RWPE2 (cell line): ENCODE measurements around the gene LILRA6.
"Not testable (repeated sequence)": the region's sequence is repeated elsewhere in the genome, so short reads cannot be mapped to it uniquely, and the experiment has no call there.

Experiments
- ATAC-seq: fragments of 200-7000 bp; cut with Tn5 transposase; 3 replicates; pipeline ENCODE4 v1.9.1; 2021; ENCODE audit warnings: low read depth
- DNase-seq: peaks from one replicate; pipeline ENCODE4 v3.0.0-alpha.2; 2020; ENCODE audit warnings: low spot score
- H3K27ac ChIP-seq: fragments of 450-650 bp; 2 replicates; pipeline ENCODE4 v1.5.1; 2017; ENCODE audit warnings: mild to moderate bottlenecking; ENCODE audit not compliant: poor library complexity, severe bottlenecking
- H3K27me3 ChIP-seq: fragments of 250-450 bp; sonication (Bioruptor Pico); 2 replicates; pipeline ENCODE4 v1.5.1; 2021; ENCODE audit warnings: mild to moderate bottlenecking, moderate library complexity; ENCODE audit not compliant: insufficient read depth, poor library complexity, severe bottlenecking
- H3K36me3 ChIP-seq: fragments of 250-450 bp; sonication (Bioruptor Pico); 2 replicates; pipeline ENCODE4 v1.5.1; 2020; ENCODE audit warnings: low read depth, mild to moderate bottlenecking, moderate library complexity
- H3K4me1 ChIP-seq: fragments of 250-450 bp; sonication (Bioruptor Pico); 2 replicates; pipeline ENCODE4 v1.5.1; 2021; ENCODE audit warnings: mild to moderate bottlenecking, moderate library complexity; ENCODE audit not compliant: insufficient read depth, poor library complexity, severe bottlenecking
- H3K4me3 ChIP-seq: fragments of 250-450 bp; sonication (Bioruptor Pico); 2 replicates; pipeline ENCODE4 v1.5.1; 2021; ENCODE audit warnings: mild to moderate bottlenecking, moderate library complexity; ENCODE audit not compliant: severe bottlenecking
- H3K9me3 ChIP-seq: fragments of 250-450 bp; sonication (Bioruptor Pico); 2 replicates; pipeline ENCODE4 v1.5.1; 2021; ENCODE audit warnings: mild to moderate bottlenecking, moderate library complexity; ENCODE audit not compliant: severe bottlenecking
- CTCF ChIP-seq: fragments of 450-650 bp; IDR thresholded peaks from one replicate; pipeline ENCODE4 v1.5.1; 2017; ENCODE audit warnings: mild to moderate bottlenecking, moderate library complexity; ENCODE audit not compliant: poor library complexity, severe bottlenecking

LILRA6 gene

GRCh38 chr19:54218960-54219661 is 23.5 kb downstream of the LILRA6 start:
- peaks cover 6% of the 10 kb centered on the region for H3K27me3 ChIP-seq
- ATAC-seq (no peak), DNase-seq (no peak)
- no peak for TF ChIP-seq CTCF
- peaks cover 13% of the 10 kb centered on the region for H3K36me3 ChIP-seq
- no peaks in the 10 kb centered on the region for H3K4me1 ChIP-seq
- H3K27ac ChIP-seq = no peak overlapping the region
- no peak overlapping the region for H3K4me3 ChIP-seq
- H3K9me3 ChIP-seq = no peaks in the 10 kb centered on the region

- Histone ChIP-seq H3K27me3 (peaks cover 3% of the 10 kb centered on the region), H3K4me1 (no peaks in the 10 kb centered on the region), H3K27ac (no peak overlapping the region), H3K36me3 (peaks cover 13% of the 10 kb centered on the region), H3K4me3 (no peak overlapping the region), H3K9me3 (no peaks in the 10 kb centered on the region)
- DNase-seq (no peak), ATAC-seq (no peak)
- no peak for TF ChIP-seq CTCF
Measured at GRCh38 chr19:54218259-54218658, 24.3 kb downstream of the LILRA6 start.

GRCh38 chr19:54217517-54218247 is 24.9 kb downstream of the LILRA6 start:
- not testable (repeated sequence) for H3K4me3 ChIP-seq, H3K4me1 ChIP-seq, H3K27me3 ChIP-seq, DNase-seq, H3K9me3 ChIP-seq, ATAC-seq, H3K27ac ChIP-seq
- H3K36me3 ChIP-seq = peaks cover 14% of the 10 kb centered on the region

GRCh38 chr19:54216869-54217268 is 25.7 kb downstream of the LILRA6 start:
- Histone ChIP-seq H3K36me3 (peaks cover 17% of the 10 kb centered on the region), H3K9me3 (no peaks in the 10 kb centered on the region)

GRCh38 chr19:54214734-54215133 is 27.9 kb downstream of the LILRA6 start:
- not testable (repeated sequence) for H3K9me3 ChIP-seq, ATAC-seq, H3K27me3 ChIP-seq, H3K27ac ChIP-seq, DNase-seq, H3K4me1 ChIP-seq, H3K4me3 ChIP-seq
- peaks cover 28% of the 10 kb centered on the region for H3K36me3 ChIP-seq

More at GRCh38 chr19:54216869-54217268, 25.7 kb downstream of the LILRA6 start:
- no peak overlapping the region for H3K4me3 ChIP-seq
- no peak for TF ChIP-seq CTCF
- H3K27ac ChIP-seq = no peak overlapping the region
- no peaks in the 10 kb centered on the region for H3K4me1 ChIP-seq
- no peaks in the 10 kb centered on the region for H3K27me3 ChIP-seq
- ATAC-seq = no peak
- no peak for DNase-seq

GRCh38 chr19:54214217-54214616 is 28.4 kb downstream of the LILRA6 start:
- H3K27ac ChIP-seq, H3K4me1 ChIP-seq, H3K27me3 ChIP-seq, H3K9me3 ChIP-seq, H3K4me3 ChIP-seq, DNase-seq, ATAC-seq: not testable (repeated sequence)
- peaks cover 27% of the 10 kb centered on the region for H3K36me3 ChIP-seq
